ENCODE measurements around the gene MEGF9.

MEGF9 gene

DNA sequence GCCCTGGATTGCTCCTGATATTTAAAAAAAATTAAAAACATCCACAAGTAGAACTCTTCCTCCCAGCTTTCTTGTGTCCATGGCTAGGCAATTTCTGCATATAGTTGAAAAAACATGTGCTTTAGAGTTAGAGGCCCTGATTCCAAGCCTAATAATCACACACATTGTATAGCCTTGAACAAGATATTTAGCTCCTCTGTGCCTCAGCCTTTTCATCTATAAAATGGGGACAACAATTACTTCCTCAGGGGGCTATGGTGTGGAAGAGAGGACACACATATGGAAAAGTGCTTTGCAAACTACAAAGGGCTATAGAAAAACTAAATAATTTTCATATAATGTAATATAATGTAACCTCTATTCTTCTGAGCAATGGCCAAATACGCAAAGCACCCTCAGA is 111.3 kb downstream of the MEGF9 start:
- DNase-seq (ENCODE audit: low spot score) = no peak
- in situ Hi-C loops (cut with MboI; ENCODE audit: low pct_unique_long_range_greater_than_20kb, low sequenced_read_pairs, unreplicated experiment) = no loop called here
- TF ChIP-seq, protein P1, sequence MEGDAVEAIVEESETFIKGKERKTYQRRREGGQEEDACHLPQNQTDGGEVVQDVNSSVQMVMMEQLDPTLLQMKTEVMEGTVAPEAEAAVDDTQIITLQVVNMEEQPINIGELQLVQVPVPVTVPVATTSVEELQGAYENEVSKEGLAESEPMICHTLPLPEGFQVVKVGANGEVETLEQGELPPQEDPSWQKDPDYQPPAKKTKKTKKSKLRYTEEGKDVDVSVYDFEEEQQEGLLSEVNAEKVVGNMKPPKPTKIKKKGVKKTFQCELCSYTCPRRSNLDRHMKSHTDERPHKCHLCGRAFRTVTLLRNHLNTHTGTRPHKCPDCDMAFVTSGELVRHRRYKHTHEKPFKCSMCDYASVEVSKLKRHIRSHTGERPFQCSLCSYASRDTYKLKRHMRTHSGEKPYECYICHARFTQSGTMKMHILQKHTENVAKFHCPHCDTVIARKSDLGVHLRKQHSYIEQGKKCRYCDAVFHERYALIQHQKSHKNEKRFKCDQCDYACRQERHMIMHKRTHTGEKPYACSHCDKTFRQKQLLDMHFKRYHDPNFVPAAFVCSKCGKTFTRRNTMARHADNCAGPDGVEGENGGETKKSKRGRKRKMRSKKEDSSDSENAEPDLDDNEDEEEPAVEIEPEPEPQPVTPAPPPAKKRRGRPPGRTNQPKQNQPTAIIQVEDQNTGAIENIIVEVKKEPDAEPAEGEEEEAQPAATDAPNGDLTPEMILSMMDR (IDR thresholded peaks at IDR 0.05; ENCODE audit: extremely low read depth, insufficient read depth, missing control alignments) = no peak

DNA sequence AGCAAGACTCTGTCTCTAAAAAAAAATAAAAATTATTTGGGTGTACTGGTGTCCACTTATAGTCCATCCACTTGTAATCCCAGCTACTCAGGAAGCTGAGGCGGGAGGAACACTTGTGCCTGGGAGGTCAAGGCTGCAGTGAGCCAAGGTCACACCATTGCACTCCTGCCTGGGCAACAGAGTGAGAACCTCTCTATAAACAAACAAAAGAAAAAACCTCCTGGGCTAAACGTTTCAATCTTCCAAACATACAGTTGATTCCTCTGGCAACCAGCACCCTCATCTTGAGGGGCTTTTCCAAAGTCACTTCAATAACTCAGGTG is 120.4 kb downstream of the MEGF9 start:
- in situ Hi-C loops (cut with MboI; ENCODE audit: low pct_unique_long_range_greater_than_20kb, low sequenced_read_pairs, unreplicated experiment) = no loop called here
- TF ChIP-seq, protein P1 (IDR thresholded peaks at IDR 0.05; ENCODE audit: extremely low read depth, insufficient read depth, missing control alignments) = no peak
- DNase-seq (ENCODE audit: low spot score) = no peak

DNA sequence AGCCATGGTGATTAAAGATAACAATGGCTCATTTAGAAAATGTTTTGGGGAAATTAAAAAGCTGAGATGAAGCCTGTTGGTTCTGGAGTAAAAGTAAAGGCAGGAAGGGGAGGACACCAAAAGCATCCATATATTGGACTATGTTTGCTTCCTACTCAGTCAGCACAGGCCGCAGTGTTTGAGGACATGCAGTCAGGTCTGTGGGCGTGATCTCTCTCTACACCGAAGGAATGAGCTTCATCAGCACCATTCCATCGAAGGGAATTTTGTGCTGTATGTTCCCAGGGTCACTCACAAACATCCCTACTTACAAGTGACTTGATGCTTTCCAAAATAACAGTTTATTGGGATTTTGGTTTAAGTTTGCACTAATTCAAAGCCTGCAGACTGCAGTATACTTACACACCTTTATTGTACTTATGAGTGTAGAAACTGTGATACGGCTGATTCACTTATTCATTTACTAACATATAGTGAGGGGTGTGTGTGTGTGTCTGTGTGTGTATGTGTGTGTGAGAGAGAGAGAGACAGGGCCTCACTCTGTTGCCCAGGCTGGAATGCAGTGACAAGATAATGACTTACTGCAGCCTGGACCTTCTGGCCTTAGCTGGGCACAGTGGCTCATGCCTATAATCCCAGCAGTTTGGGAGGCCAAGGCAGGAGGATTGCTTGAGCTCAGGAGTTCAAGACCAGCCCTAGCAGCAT is 120.9 kb downstream of the MEGF9 start:
- no peak for DNase-seq (ENCODE audit: low spot score)
- TF ChIP-seq, protein P1 (IDR thresholded peaks at IDR 0.05; ENCODE audit: extremely low read depth, insufficient read depth, missing control alignments) = no peak
- in situ Hi-C loops (cut with MboI; ENCODE audit: low pct_unique_long_range_greater_than_20kb, low sequenced_read_pairs, unreplicated experiment) = no loop called here

DNA sequence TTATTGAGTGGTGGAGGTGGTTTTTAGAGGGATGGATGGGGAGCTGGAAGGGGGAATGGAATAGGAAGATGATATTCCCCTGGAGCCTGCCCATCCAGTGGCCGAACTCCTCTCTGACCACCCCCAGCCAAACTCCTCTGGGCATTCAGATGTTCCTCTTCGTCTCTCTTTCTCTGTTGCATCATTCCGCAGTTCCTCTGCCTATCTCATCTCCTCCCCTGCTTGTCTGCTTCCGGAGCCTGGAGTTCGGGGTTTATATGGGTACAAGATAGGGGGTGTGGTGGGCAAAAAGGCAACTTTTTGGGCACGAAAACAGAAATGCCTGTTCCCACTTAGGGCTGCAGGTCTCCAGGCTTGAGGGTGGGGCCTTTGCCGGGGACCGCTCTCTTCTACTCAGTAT is 122.1 kb downstream of the MEGF9 start:
- no peak for DNase-seq (ENCODE audit: low spot score)
- in situ Hi-C loops (cut with MboI; ENCODE audit: low pct_unique_long_range_greater_than_20kb, low sequenced_read_pairs, unreplicated experiment) = no loop called here
- TF ChIP-seq, protein P1 (IDR thresholded peaks at IDR 0.05; ENCODE audit: extremely low read depth, insufficient read depth, missing control alignments) = no peak

DNA sequence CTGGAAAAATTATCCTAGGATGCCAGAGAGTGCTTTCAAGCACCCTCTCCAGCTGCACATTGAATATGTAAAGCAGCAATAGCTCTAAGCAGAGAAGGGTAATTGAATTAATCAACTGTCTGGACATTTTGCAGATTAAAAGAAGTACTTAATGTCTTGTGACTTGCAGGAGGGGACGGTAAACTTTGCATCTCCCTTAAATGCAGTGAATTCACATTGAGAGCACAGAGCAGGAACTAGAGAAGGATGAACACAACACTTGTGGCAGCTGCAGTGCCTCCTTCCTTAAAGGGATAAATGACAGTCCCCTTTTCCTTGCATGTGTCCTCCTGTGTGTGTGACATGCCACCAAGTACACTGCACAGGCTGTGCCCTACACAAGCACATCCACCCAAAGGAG is 126.9 kb downstream of the MEGF9 start:
- DNase-seq (ENCODE audit: low spot score) = no peak
- in situ Hi-C loops (cut with MboI; ENCODE audit: low pct_unique_long_range_greater_than_20kb, low sequenced_read_pairs, unreplicated experiment) = no loop called here

DNA sequence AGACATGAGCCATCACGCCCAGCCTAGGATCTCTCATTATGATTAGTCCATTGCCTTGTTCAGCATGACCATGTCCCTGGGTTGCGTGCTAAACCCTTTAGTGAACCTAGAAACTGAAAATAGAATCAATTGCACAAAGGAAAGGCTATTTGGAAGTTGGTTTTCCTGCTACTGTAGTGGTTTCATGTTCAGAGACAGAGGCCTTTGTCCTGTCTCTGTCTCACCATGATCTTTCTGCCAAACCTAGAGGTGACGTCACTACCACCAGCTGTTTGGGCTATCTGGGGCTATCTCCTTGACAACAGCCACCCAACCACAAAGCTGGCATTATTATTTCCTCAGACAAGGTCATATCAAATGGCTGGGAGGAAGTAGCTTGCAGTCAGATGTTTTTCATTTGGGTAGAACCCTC is 130.3 kb downstream of the MEGF9 start:
- TF ChIP-seq, protein P1 (IDR thresholded peaks at IDR 0.05; ENCODE audit: extremely low read depth, insufficient read depth, missing control alignments) = no peak
- in situ Hi-C loops (cut with MboI; ENCODE audit: low pct_unique_long_range_greater_than_20kb, low sequenced_read_pairs, unreplicated experiment) = no loop called here
- DNase-seq (ENCODE audit: low spot score) = peak; percentile 60

More for the DNA sequence above, 126.9 kb downstream of the MEGF9 start:
- TF ChIP-seq, protein P1 (IDR thresholded peaks at IDR 0.05; ENCODE audit: extremely low read depth, insufficient read depth, missing control alignments) = no peak

Data from GM13977 (cell line).